GM18951 (cell line): ENCODE measurements around the gene CCL19.

ENCODE experiments used
- POLR2A ChIP-seq: IDR thresholded peaks from 4 replicates; pipeline ENCODE4 v1.6.1; 2011; ENCODE audit warnings: mild to moderate bottlenecking; ENCODE audit not compliant: insufficient read length, insufficient read depth; ENCODE audit errors: extremely low read depth
- in situ Hi-C: fragments of 300-500 bp; cut with MboI; formaldehyde crosslinking; loops from one replicate; pipeline ENCODE4 v1.12.0; 2022; ENCODE audit warnings: low sequenced_read_pairs, mixed read lengths, inconsistent platforms; ENCODE audit not compliant: unreplicated experiment

The CCL19 gene

DNA sequence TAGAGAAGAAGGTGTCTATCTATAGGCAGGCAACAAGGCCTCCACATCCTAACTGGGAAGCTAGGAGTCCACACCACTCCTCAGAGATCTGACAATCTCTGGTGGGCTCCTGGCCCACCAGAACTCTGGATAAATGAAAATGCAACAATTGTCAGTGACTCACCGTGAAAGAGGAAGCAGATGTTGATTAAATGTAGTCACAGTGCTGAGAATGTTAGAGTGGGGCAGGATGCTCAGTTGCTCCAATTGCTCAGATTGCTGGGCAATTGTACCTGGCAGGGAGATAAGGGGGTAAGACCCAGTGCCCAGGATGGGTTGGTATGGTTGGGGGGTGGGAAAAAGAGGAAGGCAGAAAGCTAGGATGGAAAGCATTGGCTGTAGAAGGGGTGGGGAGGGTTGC, 4.3 kb downstream of the CCL19 start:
- in situ Hi-C loops: no loop called here
- no peak for TF ChIP-seq POLR2A

- TF ChIP-seq POLR2A: no peak
- in situ Hi-C loops: no loop called here
Measured at GRCh38 chr9:34686231-34686630, 4.8 kb downstream of the CCL19 start.

DNA sequence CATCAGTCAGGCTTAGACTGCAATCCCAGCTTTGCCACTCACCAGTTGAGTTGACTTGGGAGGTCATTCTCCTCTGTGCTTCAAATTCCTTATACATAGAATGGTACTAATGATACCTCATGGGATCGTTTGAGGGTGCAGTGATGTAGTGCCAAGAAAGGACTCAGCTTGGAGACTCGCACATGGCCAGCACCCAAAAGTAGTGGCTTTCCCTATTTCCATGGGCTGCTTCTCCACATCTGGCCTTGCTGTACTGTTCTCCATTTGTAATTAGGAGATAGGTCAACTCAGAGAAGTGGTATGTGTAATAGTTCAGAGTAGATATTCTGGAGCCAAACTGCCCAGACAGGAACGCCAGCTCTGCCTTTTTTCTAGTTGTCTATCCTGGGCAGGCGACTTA, 5.5 kb downstream of the CCL19 start:
- in situ Hi-C loops: no loop called here
- TF ChIP-seq POLR2A: no peak

GRCh38 chr9:34684816-34685215, 6.3 kb downstream of the CCL19 start:
- TF ChIP-seq POLR2A: no peak
- in situ Hi-C loops: no loop called here

DNA sequence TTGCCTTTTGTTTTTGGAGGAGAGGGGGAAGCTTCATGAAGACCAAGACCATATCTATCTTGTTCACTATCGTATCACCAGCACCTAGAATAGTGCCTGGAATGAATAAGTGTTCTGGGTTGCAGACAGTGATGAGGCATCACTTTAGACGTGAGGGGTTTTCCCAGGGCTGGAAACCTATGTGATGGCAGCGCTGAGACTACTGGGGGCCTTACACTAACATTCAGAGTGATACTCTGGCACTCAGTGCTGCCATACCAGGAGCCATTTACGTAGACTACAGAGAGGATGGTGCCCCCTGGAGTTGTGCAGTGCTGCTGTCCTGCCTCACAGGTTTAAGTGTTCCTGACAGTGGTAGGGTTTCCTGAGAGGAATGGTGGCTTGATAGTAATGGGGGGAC, 6.9 kb downstream of the CCL19 start:
- TF ChIP-seq POLR2A: no peak
- in situ Hi-C loops: no loop called here

DNA sequence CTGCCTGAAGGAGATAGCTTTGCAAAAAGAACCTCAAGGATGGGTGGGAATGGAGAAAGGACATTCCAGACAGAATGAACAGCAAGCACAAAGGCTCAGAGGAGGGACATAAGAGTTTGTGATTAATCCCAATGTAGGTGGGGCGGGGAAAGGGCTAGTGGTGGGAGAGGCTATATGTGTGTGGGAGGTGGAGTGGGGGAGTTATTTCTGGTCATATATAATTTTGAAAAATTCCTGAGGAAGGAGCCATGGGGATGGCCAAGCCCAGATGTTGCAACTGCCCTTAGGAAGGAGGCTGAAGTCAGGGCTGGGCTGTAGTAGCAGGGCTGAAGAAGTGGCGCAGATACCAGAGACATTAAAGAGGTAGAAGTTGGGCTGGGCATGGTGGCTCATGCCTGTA, 15.2 kb downstream of the CCL19 start:
- TF ChIP-seq POLR2A: no peak
- in situ Hi-C loops: no loop called here

DNA sequence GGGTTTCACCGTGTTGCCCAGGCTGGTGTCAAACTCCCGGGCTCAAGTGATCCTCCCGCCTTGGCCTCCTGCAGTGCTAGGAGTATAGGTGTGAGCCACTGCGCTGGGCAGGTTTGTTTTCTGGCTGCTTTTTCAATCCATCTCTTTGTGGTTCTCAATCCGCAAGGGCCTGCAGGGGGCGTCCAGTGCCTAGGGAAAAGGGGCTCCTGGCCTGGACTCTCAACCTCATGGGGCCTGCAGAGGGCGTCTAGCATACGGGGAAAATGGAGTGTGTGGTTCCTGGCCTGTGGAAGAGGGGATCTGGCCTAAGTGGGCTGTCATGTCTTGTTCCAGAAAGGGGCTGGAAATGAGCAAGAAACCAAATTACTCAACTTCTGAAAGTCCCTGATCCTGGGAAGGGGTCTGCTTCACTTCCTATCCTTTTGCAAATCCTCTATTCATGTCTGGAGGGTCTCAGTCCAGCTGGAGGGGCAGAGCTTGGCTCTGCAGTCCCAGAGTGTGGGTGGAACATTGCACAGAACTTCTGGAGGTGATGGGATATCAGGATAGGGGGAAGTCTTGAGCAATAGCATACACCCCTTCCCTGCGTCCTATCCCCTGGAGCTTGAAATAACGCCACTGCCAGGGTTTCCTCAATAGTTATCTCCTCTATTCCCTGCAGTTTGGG, 15.9 kb downstream of the CCL19 start:
- in situ Hi-C loops: no loop called here
- TF ChIP-seq POLR2A: no peak

DNA sequence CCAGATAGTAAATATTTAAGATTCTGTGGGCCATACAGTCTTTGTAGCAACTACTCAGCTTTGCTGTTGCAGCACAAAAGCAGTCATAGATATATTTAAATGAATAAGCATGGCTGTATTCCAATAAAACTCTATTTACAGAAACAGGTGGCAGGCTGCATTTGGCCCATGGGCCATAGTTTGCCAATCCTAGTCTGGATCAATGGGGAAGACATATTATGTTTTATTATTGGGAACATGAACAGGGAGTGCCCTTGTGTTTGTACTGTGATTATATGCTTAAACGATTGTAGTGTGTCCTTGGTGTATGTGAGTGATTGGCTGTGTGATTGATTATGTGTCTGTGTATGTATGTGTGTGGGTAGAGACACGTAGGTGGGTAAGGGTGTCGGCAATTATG, 16.6 kb downstream of the CCL19 start:
- TF ChIP-seq POLR2A: no peak
- in situ Hi-C loops: no loop called here

- in situ Hi-C loops: no loop called here
Measured at GRCh38 chr9:34671307-34671706, 19.8 kb downstream of the CCL19 start.

GRCh38 chr9:34669809-34670562, 21.1 kb downstream of the CCL19 start:
- no peak for TF ChIP-seq POLR2A
- in situ Hi-C loops: no loop called here

More at GRCh38 chr9:34671307-34671706, 19.8 kb downstream of the CCL19 start:
- TF ChIP-seq POLR2A: no peak

DNA sequence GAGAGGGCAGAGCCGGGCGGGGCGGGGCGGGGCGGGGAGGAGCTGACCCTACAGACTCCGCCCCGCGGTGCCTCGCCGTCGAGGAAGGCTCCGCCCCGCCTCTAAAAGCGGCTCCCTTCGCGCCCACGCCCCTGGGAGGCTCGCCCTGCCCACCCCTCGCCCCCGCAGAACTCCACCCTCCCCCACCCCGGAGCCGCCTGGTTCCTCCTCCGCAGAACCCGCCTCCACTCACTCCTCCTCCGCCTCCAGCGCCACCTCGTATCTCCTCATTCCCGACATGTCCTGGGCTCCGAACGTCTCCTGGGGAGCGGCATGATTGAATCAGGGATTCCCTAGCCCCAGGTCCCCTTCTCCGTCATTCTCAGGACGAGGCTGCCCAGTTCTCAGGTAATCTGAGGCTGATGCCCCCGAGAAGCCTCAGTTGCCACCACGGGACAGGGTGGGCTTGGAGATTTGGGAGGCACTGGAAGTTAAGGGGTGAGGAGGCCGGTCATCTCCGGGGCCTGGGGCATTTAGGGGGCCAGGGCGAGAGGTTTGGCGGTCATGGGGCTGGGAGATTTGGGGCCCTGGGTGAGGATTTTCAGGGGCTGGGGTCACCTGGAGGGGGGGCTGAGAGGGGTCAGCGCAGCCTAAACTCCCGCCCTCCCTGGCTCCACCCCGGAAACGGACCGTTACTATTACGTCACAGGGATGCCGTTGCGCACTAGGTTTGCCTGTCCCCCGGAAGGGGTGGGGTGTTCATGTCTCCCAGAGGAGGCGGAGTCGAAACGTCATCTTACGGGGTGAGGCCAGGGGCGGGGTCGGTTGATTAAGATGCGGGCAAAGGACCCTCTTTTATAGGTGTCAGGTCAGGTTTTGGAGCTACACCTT, 25.5 kb downstream of the CCL19 start:
- TF ChIP-seq POLR2A: peak; percentile 30
- in situ Hi-C loops: no loop called here

DNA sequence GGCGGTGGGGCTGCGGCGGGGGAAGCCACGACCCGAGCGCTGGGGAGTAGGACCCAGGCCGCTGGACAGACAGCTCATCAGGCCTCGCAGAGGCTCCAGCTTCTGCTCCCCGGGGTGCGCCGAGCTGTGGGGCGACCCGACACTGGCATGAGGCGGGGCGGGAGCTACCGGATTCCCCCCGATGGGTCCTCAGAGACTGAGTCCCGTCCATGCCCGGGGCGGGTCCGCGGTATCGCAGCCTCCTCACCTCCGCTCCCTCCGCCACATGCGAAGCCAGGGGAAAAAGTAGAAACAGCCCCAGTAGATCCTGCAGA, 26.1 kb downstream of the CCL19 start:
- no peak for TF ChIP-seq POLR2A
- in situ Hi-C loops: no loop called here

GRCh38 chr9:34664281-34665066, 26.6 kb downstream of the CCL19 start:
- no peak for TF ChIP-seq POLR2A
- in situ Hi-C loops: no loop called here
